ENCODE results near the gene ST3GAL6. TPM values are rescaled to one million over a fixed set of nuclear protein-coding genes. Genes with fewer than 3 reads are reported as not detected.

Gene ST3GAL6
- total and polyA plus RNA-seq, 2 donors (not counting 1 experiment from before 2014, with no cell fraction given): 0.58 TPM; not detected in 1

DNA sequence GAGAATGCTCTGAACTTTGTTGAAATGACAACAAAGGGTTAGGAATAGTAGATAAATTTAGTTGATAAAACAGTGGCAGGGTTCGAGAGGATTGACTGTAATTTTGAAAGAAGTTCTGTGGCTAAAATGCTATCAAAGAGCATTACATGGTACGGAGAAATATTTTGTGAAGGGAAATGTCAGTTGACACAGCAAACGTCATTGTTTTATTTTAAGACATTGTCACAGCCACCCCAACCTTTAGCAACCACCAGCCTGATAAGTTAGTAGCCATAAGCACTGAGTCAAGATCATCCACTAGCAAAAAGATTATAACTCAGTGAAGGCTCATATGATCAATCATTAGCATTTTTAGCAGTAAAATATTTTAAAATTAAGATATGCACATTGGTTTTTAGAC, 8.7 kb upstream of the ST3GAL6 start:
- Histone ChIP-seq H2AFZ (ENCODE audit: insufficient read depth, low read depth, low read length, poor library complexity, severe bottlenecking) (no peak overlapping the region), H3K27ac (ENCODE audit: low read length in 2 of 2) (no peak overlapping the region), H3K4me2 (replicated peaks; ENCODE audit: low read depth, low read length, poor library complexity, severe bottlenecking) (no peak overlapping the region), H3K4me1 (ENCODE audit: control insufficient read depth in 2 of 2, insufficient read depth in 2 of 2, low read length in 2 of 2) (no peaks in the 10 kb centered on the region), H3K36me3 (replicated peaks in 1 of 2; ENCODE audit: control extremely low read depth in 1 of 2, control insufficient read depth in 1 of 2, extremely low read depth in 1 of 2, insufficient read depth in 2 of 2, low read length in 1 of 2) (no peaks in the 10 kb centered on the region), H4K20me1 (ENCODE audit: control insufficient read depth, insufficient read depth, low read length, poor library complexity, severe bottlenecking) (no peaks in the 10 kb centered on the region), H3K27me3 (replicated peaks in 1 of 4; ENCODE audit: control extremely low read depth in 1 of 4, control insufficient read depth in 3 of 4, insufficient read depth in 4 of 4, low read length in 3 of 4) (peaks cover 0 to 2% (median 0%) of the 10 kb centered on the region in 4 experiments), H3K4me3 (ENCODE audit: control extremely low read depth in 1 of 5, extremely low read depth in 1 of 5, insufficient read depth in 1 of 5, low read depth in 2 of 5, low read length in 4 of 5) (no peak overlapping the region), H3K9ac (ENCODE audit: low read length) (no peak overlapping the region), H3K79me2 (ENCODE audit: control insufficient read depth, insufficient read depth, low read length) (no peaks in the 10 kb centered on the region), H3K9me3 (ENCODE audit: control extremely low read depth in 1 of 3, control insufficient read depth in 2 of 3, insufficient read depth in 1 of 3, low read length in 2 of 3) (peaks cover 0 to 1% (median 0%) of the 10 kb centered on the region in 3 donors)
- POLR2A ChIA-PET: no interaction called here
- Mint-ChIP-seq H3K27me3 (peaks cover 11% of the 10 kb centered on the region), H3K9me3 (ENCODE audit: insufficient read depth) (no peaks in the 10 kb centered on the region), H3K27ac (no peak overlapping the region), H3K4me3 (no peak overlapping the region), H3K4me1 (no peaks in the 10 kb centered on the region)
- CTCF ChIA-PET: no interaction called here
- intact Hi-C loops (cut with micrococcal nuclease): no loop called here
- no peak for DNase-seq
- ATAC-seq (ENCODE audit: low read depth): no peak
- 88% methylated on average over 1 of the region's 3 CpGs for WGBS (ENCODE audit: insufficient coverage)
- TF ChIP-seq EZH2 (IDR thresholded peaks at IDR 0.05; ENCODE audit: borderline replicate concordance, insufficient read depth, low read depth, low read length, poor library complexity, severe bottlenecking): no peak
- TF ChIP-seq, protein P1, sequence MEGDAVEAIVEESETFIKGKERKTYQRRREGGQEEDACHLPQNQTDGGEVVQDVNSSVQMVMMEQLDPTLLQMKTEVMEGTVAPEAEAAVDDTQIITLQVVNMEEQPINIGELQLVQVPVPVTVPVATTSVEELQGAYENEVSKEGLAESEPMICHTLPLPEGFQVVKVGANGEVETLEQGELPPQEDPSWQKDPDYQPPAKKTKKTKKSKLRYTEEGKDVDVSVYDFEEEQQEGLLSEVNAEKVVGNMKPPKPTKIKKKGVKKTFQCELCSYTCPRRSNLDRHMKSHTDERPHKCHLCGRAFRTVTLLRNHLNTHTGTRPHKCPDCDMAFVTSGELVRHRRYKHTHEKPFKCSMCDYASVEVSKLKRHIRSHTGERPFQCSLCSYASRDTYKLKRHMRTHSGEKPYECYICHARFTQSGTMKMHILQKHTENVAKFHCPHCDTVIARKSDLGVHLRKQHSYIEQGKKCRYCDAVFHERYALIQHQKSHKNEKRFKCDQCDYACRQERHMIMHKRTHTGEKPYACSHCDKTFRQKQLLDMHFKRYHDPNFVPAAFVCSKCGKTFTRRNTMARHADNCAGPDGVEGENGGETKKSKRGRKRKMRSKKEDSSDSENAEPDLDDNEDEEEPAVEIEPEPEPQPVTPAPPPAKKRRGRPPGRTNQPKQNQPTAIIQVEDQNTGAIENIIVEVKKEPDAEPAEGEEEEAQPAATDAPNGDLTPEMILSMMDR (IDR thresholded peaks at IDR 0.05): no peak

DNA sequence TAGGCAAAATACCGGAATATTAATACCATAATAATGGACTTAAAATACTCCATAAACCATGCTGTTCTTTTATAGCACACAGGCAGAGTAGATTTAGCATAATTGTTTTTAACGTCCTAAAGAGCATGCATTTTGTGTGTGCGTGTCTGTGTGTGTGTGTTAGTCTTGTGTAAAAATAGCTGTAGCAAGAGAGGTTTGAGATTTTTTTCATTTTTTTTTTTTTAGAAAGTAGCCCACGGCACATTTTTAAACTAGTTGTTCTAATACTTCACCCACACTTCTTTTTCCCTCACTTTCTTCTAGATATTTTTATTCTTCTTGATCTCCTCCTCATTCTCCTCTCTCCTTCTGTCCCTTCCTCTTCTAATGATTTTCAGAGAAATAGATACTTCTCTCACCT, 7.5 kb upstream of the ST3GAL6 start:
- intact Hi-C loops (cut with micrococcal nuclease): no loop called here
- POLR2A ChIA-PET: no interaction called here
- peaks cover 11% of the 10 kb centered on the region for H3K27me3 Mint-ChIP-seq

More for the DNA sequence above, 7.5 kb upstream of the ST3GAL6 start:
- Mint-ChIP-seq H3K4me3 (no peak overlapping the region), H3K4me1 (no peaks in the 10 kb centered on the region), H3K9me3 (ENCODE audit: insufficient read depth) (no peaks in the 10 kb centered on the region), H3K27ac (no peak overlapping the region)
- Histone ChIP-seq H3K4me2 (replicated peaks; ENCODE audit: low read depth, low read length, poor library complexity, severe bottlenecking) (no peak overlapping the region), H3K79me2 (ENCODE audit: control insufficient read depth, insufficient read depth, low read length) (no peaks in the 10 kb centered on the region), H3K9ac (ENCODE audit: low read length) (no peak overlapping the region), H3K4me3 (ENCODE audit: control extremely low read depth in 1 of 5, extremely low read depth in 1 of 5, insufficient read depth in 1 of 5, low read depth in 2 of 5, low read length in 4 of 5) (no peak overlapping the region), H3K4me1 (ENCODE audit: control insufficient read depth in 2 of 2, insufficient read depth in 2 of 2, low read length in 2 of 2) (no peaks in the 10 kb centered on the region), H3K9me3 (ENCODE audit: control extremely low read depth in 1 of 3, control insufficient read depth in 2 of 3, insufficient read depth in 1 of 3, low read length in 2 of 3) (peaks cover 0 to 1% (median 0%) of the 10 kb centered on the region in 3 donors), H3K36me3 (replicated peaks in 1 of 2; ENCODE audit: control extremely low read depth in 1 of 2, control insufficient read depth in 1 of 2, extremely low read depth in 1 of 2, insufficient read depth in 2 of 2, low read length in 1 of 2) (no peaks in the 10 kb centered on the region), H3K27me3 (replicated peaks in 1 of 4; ENCODE audit: control extremely low read depth in 1 of 4, control insufficient read depth in 3 of 4, insufficient read depth in 4 of 4, low read length in 3 of 4) (peaks cover 0 to 2% (median 0%) of the 10 kb centered on the region in 4 experiments), H2AFZ (ENCODE audit: insufficient read depth, low read depth, low read length, poor library complexity, severe bottlenecking) (no peak overlapping the region), H3K27ac (ENCODE audit: low read length in 2 of 2) (no peak overlapping the region), H4K20me1 (ENCODE audit: control insufficient read depth, insufficient read depth, low read length, poor library complexity, severe bottlenecking) (no peaks in the 10 kb centered on the region)
- WGBS (ENCODE audit: insufficient coverage): no CpG with 5 or more reads among the region's 4 CpGs
- DNase-seq (no peak), ATAC-seq (ENCODE audit: low read depth) (no peak)
- CTCF ChIA-PET: interaction anchor here (1.2 kb wide), 1 partner anchor 12 kb away, joined by 3 read pairs; no protein-coding TSS in a partner anchor
- TF ChIP-seq EZH2 (IDR thresholded peaks at IDR 0.05; ENCODE audit: borderline replicate concordance, insufficient read depth, low read depth, low read length, poor library complexity, severe bottlenecking): no peak
- TF ChIP-seq, protein P1 (IDR thresholded peaks at IDR 0.05): no peak
